ES-I3 (cell line): ENCODE data around the gene OR52W1.
"Not testable (repeated sequence)": the region's sequence is repeated elsewhere in the genome, so short reads cannot be mapped to it uniquely, and the experiment has no call there.

Source experiments
- H3K36me3 ChIP-seq: 2 replicates; pipeline ENCODE4 v1.6.1; 2013; ENCODE audit warnings: mild to moderate bottlenecking, low read length, control low read depth, moderate library complexity; ENCODE audit not compliant: insufficient read depth
- H3K4me1 ChIP-seq: 2 replicates; pipeline ENCODE4 v1.6.1; 2013; ENCODE audit warnings: mild to moderate bottlenecking, control low read depth, low read length; ENCODE audit not compliant: insufficient read depth
- H3K9ac ChIP-seq: 2 replicates; pipeline ENCODE4 v1.6.1; 2013; ENCODE audit warnings: low read depth, mild to moderate bottlenecking, low read length, moderate library complexity
- H3K9me3 ChIP-seq: 2 replicates; pipeline ENCODE4 v1.6.1; 2013; ENCODE audit warnings: mild to moderate bottlenecking, low read length, moderate library complexity; ENCODE audit not compliant: control insufficient read depth, insufficient read depth

Gene OR52W1

GRCh38 chr11:6232899-6233298 lies 33.9 kb downstream of the OR52W1 start:
- no peaks in the 10 kb centered on the region for H3K36me3 ChIP-seq
- H3K9me3 ChIP-seq, result peaks cover 3% of the 10 kb centered on the region; the same call in 1 of the 2 replicates
- no peaks in the 10 kb centered on the region; the same call in 1 of the 2 replicates for H3K4me1 ChIP-seq
- no peak overlapping the region for H3K9ac ChIP-seq

DNA sequence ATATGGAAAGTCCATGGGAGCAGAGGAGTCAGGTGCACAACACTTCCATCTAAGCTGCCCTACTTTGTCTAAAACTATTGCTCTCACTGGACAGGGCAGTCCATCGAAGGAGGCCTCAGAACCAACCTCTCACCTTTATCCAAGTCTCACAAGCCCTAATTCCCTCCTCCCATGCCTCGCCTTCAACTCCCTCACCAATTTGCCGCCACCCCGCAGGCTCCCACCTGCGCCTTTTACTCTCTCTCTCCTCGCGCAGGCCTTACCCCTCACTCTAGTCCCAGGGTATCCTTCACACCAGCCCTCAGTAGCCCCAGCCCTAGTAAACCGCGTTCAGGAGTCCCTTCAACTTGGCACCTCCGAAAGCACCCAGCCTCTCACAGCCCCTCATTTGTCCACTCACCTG lies 35.0 kb downstream of the OR52W1 start:
- H3K9ac ChIP-seq, result peak overlapping the region; percentile 97
- H3K36me3 ChIP-seq, result no peaks in the 10 kb centered on the region
- H3K4me1 ChIP-seq, result no peaks in the 10 kb centered on the region; the same call in 1 of the 2 replicates
- H3K9me3 ChIP-seq, result no peaks in the 10 kb centered on the region

- no peaks in the 10 kb centered on the region for H3K9me3 ChIP-seq
- no peaks in the 10 kb centered on the region; the same call in 1 of the 2 replicates for H3K4me1 ChIP-seq
- H3K9ac ChIP-seq, result peak within 1 kb of the TSS; percentile 97
- H3K36me3 ChIP-seq, result no peaks in the 10 kb centered on the region
These were observed 35.5 kb downstream of the OR52W1 start, which contains the start of gene FHIP1B for GRCh38 chr11:6234387-6235107. TSS of gene FHIP1B (minus strand) at chr11:6234636. CDS start at chr11:6224516, 10,120 bp downstream.

- Histone ChIP-seq H3K9me3 (no peaks in the 10 kb centered on the region), H3K36me3 (no peaks in the 10 kb centered on the region), H3K4me1 (no peaks in the 10 kb centered on the region; the same call in 1 of the 2 replicates), H3K9ac (no peak overlapping the region)
These were observed 38.2 kb downstream of the OR52W1 start for GRCh38 chr11:6237266-6237665.

DNA sequence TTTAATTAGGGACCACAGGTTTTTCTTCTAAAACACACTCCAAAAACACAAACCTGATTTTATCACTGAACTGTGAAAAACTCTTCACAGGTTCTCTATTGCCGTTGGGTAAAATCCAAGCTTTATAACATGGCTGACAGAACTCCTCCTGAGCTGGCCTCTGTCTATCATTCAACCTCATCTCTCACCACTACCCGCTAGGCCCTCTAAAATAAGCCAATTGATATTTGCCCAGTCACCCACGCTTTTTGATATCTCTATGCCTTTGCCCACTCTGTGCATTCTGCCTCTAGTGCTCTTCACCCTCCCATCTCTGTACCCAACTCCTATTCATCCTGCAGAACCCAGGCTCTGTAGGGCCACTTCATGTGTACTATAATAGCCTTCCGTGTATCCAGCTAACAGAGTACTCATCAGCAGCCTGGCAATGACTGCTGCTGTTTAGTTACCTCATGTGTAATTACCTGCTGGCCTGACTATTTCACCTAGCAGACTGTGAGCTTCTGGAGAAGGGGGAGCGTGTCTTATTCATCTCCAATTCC lies 38.8 kb downstream of the OR52W1 start:
- Histone ChIP-seq H3K9ac (no peak overlapping the region), H3K4me1 (no peaks in the 10 kb centered on the region; the same call in 1 of the 2 replicates), H3K36me3 (no peaks in the 10 kb centered on the region), H3K9me3 (no peaks in the 10 kb centered on the region)

- no peaks in the 10 kb centered on the region; the same call in 1 of the 2 replicates for H3K4me1 ChIP-seq
- H3K9ac ChIP-seq, result no peak within 1 kb of the TSS
- no peaks in the 10 kb centered on the region for H3K9me3 ChIP-seq
- no peaks in the 10 kb centered on the region for H3K36me3 ChIP-seq
These were observed 39.9 kb downstream of the OR52W1 start, which contains the start of gene CNGA4 for GRCh38 chr11:6238902-6239301. TSS of gene CNGA4 (plus strand) at chr11:6239089. CDS start at chr11:6239207, 118 bp downstream.

DNA sequence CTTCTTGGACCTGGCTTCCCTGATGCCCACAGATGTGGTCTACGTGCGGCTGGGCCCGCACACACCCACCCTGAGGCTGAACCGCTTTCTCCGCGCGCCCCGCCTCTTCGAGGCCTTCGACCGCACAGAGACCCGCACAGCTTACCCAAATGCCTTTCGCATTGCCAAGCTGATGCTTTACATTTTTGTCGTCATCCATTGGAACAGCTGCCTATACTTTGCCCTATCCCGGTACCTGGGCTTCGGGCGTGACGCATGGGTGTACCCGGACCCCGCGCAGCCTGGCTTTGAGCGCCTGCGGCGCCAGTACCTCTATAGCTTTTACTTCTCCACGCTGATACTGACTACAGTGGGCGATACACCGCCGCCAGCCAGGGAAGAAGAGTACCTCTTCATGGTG lies 41.1 kb downstream of the OR52W1 start:
- Histone ChIP-seq H3K9me3 (no peaks in the 10 kb centered on the region), H3K9ac (no peak overlapping the region), H3K36me3 (no peaks in the 10 kb centered on the region), H3K4me1 (no peaks in the 10 kb centered on the region)

- Histone ChIP-seq H3K9me3 (no peaks in the 10 kb centered on the region), H3K4me1 (no peaks in the 10 kb centered on the region), H3K36me3 (no peaks in the 10 kb centered on the region), H3K9ac (no peak overlapping the region)
These were observed 41.8 kb downstream of the OR52W1 start for GRCh38 chr11:6240781-6241180.

GRCh38 chr11:6241316-6241715 lies 42.3 kb downstream of the OR52W1 start:
- Histone ChIP-seq H3K9ac (no peak overlapping the region), H3K9me3 (no peaks in the 10 kb centered on the region), H3K36me3 (no peaks in the 10 kb centered on the region), H3K4me1 (no peaks in the 10 kb centered on the region)

GRCh38 chr11:6245536-6245935 lies 46.5 kb downstream of the OR52W1 start:
- Histone ChIP-seq H3K36me3 (no peaks in the 10 kb centered on the region), H3K9me3 (no peaks in the 10 kb centered on the region), H3K9ac (no peak overlapping the region), H3K4me1 (no peaks in the 10 kb centered on the region)

GRCh38 chr11:6248248-6248647 lies 49.2 kb downstream of the OR52W1 start:
- no peaks in the 10 kb centered on the region for H3K9me3 ChIP-seq
- H3K9ac ChIP-seq, result no peak overlapping the region
- peaks cover 4% of the 10 kb centered on the region; the same call in 1 of the 2 replicates for H3K4me1 ChIP-seq
- no peaks in the 10 kb centered on the region for H3K36me3 ChIP-seq

- H3K9ac ChIP-seq, H3K4me1 ChIP-seq, H3K36me3 ChIP-seq, H3K9me3 ChIP-seq: not testable (repeated sequence)
These were observed 49.9 kb downstream of the OR52W1 start for GRCh38 chr11:6248897-6249296.
